GM10266 (cell line): ENCODE results near the gene HEPN1.

Experiments
- DNase-seq: peaks from one replicate; pipeline ENCODE4 v3.0.0; 2012; ENCODE audit errors: extremely low spot score
- TF ChIP-seq, protein P1 (sequence below): IDR thresholded peaks from 2 replicates; pipeline ENCODE4 v1.5.1; 2012; ENCODE audit warnings: mild to moderate bottlenecking, low read depth; ENCODE audit not compliant: control insufficient read depth, insufficient read depth; ENCODE audit errors: missing control alignments

The HEPN1 gene

DNA sequence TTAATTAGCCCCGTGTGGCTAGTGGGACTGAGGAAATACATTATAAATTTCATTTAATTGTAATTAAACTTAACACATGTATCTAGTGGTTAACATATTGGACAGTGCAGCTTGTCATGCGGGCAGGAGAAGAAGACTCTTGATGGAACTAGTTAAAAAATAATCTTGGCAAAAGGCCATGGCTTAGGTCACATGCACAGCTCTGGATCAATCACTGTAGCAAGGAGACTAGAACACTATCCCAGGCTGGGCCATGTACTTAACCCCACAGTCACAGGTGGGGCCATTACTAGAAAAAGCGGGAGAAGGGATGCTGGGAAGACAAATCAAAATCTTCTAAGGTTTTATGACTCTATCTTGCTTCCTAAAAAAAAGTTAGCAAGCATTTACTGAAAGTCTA lies 25.5 kb downstream of the HEPN1 start:
- TF ChIP-seq, protein P1, sequence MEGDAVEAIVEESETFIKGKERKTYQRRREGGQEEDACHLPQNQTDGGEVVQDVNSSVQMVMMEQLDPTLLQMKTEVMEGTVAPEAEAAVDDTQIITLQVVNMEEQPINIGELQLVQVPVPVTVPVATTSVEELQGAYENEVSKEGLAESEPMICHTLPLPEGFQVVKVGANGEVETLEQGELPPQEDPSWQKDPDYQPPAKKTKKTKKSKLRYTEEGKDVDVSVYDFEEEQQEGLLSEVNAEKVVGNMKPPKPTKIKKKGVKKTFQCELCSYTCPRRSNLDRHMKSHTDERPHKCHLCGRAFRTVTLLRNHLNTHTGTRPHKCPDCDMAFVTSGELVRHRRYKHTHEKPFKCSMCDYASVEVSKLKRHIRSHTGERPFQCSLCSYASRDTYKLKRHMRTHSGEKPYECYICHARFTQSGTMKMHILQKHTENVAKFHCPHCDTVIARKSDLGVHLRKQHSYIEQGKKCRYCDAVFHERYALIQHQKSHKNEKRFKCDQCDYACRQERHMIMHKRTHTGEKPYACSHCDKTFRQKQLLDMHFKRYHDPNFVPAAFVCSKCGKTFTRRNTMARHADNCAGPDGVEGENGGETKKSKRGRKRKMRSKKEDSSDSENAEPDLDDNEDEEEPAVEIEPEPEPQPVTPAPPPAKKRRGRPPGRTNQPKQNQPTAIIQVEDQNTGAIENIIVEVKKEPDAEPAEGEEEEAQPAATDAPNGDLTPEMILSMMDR = no peak

DNA sequence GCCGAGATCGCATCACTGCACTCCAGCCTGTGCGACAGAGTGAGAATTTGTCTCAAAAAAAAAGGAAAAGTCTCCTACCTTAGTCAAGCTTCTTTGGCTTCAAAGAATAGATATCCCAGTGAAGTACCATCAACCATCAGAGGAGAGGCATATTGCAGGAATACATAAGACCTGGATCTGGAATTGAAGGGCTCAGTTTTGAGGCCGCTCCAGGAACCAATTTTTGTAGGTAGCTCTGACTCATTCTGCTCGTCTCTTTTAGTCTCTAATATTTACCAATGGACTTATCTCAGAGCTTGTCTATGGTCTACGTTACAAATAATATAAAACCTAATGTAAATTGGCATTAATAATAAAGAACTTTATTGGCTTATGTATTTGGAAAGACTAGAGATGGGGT lies 26.8 kb downstream of the HEPN1 start:
- TF ChIP-seq, protein P1 = no peak
- no peak for DNase-seq

More for the DNA sequence above, 25.5 kb downstream of the HEPN1 start:
- no peak for DNase-seq

DNA sequence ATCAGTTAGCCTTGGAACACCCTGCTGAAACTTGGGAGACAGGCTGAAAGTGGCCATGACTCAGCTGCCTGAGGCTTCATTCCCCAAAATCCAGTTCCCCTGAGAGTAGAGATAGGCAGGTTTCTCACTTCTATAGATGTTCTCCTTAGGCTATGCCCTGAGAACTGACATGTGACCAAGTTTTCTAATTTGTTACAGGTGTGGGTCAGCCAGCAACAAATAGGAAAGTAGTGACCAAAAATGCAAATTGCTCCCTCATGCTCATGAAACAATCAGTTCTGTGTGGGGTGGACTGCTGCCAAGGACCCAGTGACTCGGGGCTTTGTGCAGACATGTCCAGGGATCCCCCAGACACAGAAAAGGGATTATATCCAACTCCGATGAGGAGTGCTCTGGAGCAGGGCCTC lies 27.7 kb downstream of the HEPN1 start:
- DNase-seq = no peak
- TF ChIP-seq, protein P1 = no peak

DNA sequence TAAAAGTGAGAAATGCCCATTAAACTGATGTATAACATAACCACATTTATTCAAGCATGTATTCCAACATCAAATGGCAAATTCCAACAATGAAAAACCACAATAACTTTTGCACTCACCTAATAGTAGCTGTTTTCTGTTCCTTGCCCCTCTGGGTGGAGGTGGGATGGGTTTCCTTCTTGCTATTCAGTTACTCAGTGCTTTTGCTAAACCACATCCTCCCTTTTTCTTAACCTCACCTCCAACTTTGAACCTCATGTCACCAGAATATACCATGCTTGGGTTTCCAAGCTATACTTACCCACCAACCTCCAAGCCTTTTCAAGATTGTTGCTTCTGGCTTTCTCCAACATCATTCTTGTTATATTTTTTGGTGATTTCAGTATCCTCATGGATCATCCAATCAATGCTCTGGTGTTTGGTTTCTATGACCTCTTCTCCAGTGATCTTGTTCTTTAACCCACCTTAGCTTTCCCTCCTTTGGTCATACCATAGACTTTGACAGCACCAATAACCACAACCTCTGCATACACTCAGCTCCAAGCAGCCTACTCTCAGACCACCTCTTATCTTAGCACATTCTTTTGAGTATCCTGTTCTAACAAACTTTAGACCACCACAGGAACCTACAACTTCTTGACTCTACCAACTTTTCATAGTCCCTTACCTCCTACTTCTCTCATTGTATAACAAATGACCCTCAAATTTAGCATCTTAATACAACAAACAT lies 31.7 kb downstream of the HEPN1 start:
- no peak for DNase-seq
- TF ChIP-seq, protein P1 = no peak

DNA sequence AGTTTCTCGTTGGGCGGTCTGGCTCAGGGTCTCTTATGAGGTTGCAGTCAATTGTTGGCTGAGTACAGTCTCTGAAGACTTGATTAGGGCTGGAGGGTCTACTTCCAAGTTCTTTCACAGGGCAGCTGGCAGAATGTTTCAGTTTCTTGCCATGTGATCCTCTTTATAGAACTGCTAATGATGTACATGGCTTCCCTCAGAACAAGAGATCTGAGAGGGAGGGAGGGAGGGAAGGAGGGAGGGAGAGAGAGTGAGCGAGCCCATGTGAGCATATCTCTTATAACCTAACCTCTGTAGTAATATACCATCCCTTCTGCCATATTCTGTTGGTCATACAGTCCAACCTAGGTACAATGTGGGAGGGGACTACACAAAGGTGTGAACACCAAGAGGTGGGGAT lies 32.3 kb downstream of the HEPN1 start:
- TF ChIP-seq, protein P1 = no peak
- DNase-seq = no peak

DNA sequence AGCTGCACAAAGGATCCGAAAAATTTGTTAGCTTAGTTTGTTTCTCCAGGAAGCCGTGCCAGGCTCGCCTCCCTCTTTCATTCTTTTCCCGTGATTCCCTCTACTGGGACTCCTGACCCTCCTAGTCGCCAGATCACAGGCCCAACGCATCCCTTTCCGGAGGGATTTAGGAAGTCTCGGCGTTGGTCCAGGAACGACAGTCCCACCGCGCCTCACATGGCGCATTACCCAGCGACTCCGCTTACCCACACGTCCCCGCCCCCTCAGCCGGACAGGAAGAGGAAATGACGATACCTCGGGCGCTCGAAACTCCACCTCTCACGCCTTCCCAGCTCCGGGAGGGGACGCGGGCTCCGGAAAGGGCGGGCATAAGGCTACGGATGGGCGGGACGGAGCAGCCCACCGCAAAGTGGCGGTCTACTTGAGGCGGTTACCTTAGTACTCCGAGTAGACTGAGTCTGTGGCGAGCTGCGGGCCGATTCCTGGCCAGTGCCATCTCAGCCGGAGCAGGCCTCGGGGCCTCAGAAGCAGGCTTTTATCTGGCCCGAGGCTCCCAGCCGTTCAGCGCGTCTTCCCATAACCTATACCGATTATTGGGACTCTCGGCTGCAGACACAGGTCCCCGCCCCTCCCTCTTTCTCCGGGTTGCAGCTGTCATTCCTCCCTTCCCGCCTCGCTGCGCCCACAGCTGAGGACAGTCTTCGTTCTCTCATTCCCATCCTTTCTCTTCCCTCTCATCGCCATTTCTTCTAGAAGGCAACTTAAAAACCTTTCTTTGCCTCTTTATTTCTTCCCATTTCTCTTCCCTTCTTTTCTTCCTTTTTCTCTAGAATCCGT lies 34.9 kb downstream of the HEPN1 start, which contains the start of gene CCDC15:
Gene CCDC15 (plus strand): TSS at position 450 of the 837 bp plus-strand sequence. CDS start 531 bp downstream, outside the sequence.
- DNase-seq = peak; percentile 88
- TF ChIP-seq, protein P1 = no peak

DNA sequence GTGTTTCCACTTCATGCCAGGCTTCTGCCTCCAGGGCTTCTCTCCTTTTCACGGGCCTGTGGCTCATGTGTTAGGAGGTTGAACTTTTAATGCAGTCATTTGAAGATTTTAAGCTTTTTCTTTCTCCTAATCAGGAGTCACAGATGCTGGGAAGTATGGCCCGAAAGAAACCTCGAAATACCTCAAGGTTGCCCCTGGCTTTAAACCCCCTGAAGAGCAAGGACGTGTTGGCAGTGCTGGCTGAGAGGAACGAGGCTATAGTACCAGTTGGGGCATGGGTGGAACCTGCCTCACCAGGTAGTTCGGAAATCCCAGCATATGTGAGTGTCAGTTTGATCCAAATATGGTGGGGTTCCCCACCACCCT lies 35.5 kb downstream of the HEPN1 start:
- no peak for DNase-seq
- TF ChIP-seq, protein P1 = no peak
